ENCODE data around the gene VPS51.

- TF ChIP-seq, protein P1, sequence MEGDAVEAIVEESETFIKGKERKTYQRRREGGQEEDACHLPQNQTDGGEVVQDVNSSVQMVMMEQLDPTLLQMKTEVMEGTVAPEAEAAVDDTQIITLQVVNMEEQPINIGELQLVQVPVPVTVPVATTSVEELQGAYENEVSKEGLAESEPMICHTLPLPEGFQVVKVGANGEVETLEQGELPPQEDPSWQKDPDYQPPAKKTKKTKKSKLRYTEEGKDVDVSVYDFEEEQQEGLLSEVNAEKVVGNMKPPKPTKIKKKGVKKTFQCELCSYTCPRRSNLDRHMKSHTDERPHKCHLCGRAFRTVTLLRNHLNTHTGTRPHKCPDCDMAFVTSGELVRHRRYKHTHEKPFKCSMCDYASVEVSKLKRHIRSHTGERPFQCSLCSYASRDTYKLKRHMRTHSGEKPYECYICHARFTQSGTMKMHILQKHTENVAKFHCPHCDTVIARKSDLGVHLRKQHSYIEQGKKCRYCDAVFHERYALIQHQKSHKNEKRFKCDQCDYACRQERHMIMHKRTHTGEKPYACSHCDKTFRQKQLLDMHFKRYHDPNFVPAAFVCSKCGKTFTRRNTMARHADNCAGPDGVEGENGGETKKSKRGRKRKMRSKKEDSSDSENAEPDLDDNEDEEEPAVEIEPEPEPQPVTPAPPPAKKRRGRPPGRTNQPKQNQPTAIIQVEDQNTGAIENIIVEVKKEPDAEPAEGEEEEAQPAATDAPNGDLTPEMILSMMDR (IDR thresholded peaks at IDR 0.05): no peak
- TF ChIP-seq POLR2A (IDR thresholded peaks at IDR 0.05): no peak
- TF ChIP-seq POLR2AphosphoS5 (IDR thresholded peaks at IDR 0.05): no peak
These were observed 55.4 kb downstream of the VPS51 start for GRCh38 chr11:65151331-65151899.
